Endothelial cell (in vitro differentiated cells): ENCODE results near the gene BAG1. TPM values are rescaled to one million over a fixed set of nuclear protein-coding genes. Genes with fewer than 3 reads are reported as not detected.

Experiments used
- DNase-seq: peaks from one replicate; pipeline ENCODE4 v3.0.0; 2021; ENCODE audit warnings: low spot score
- H3K27ac Mint-ChIP-seq: one replicate; pipeline ENCODE4 v1.8.0; 2021; ENCODE audit warnings: mixed read lengths, inconsistent platforms; ENCODE audit not compliant: unreplicated experiment
- H3K27me3 Mint-ChIP-seq: one replicate; pipeline ENCODE4 v1.8.0; 2021; ENCODE audit warnings: mild to moderate bottlenecking, moderate library complexity, mixed read lengths, inconsistent platforms; ENCODE audit not compliant: unreplicated experiment
- H3K36me3 Mint-ChIP-seq: one replicate; pipeline ENCODE4 v1.8.0; 2021; ENCODE audit warnings: mild to moderate bottlenecking, low read depth, mixed read lengths, inconsistent platforms; ENCODE audit not compliant: unreplicated experiment
- H3K4me1 Mint-ChIP-seq: one replicate; pipeline ENCODE4 v1.8.0; 2021; ENCODE audit warnings: mild to moderate bottlenecking, mixed read lengths, inconsistent platforms; ENCODE audit not compliant: unreplicated experiment
- H3K4me3 Mint-ChIP-seq: one replicate; pipeline ENCODE4 v1.8.0; 2021; ENCODE audit warnings: mild to moderate bottlenecking, mixed read lengths, inconsistent platforms; ENCODE audit not compliant: unreplicated experiment
- H3K9me3 Mint-ChIP-seq: one replicate; pipeline ENCODE4 v1.8.0; 2021; ENCODE audit warnings: mixed read lengths, inconsistent platforms; ENCODE audit not compliant: unreplicated experiment
- total RNA-seq: library from RNA; stranded (reverse); fragmentation: NEBNext Ultra II Directional; extraction: Animal tissue kit (Norgen Biotek cat#: 25700); gene quantifications from one replicate; pipeline ENCODE4 v1.2.1, GENCODE V29; 2021; ENCODE audit not compliant: unreplicated experiment
- TF ChIP-seq, protein P1 (sequence below): fragments of 200-600 bp; sonication (generic); IDR thresholded peaks from one replicate; pipeline ENCODE4 v1.5.0; 2021; ENCODE audit warnings: antibody characterized with exemption; ENCODE audit not compliant: unreplicated experiment

The BAG1 gene
- total RNA-seq, 1 donor from 2014 or later, result 61.5 TPM

DNA sequence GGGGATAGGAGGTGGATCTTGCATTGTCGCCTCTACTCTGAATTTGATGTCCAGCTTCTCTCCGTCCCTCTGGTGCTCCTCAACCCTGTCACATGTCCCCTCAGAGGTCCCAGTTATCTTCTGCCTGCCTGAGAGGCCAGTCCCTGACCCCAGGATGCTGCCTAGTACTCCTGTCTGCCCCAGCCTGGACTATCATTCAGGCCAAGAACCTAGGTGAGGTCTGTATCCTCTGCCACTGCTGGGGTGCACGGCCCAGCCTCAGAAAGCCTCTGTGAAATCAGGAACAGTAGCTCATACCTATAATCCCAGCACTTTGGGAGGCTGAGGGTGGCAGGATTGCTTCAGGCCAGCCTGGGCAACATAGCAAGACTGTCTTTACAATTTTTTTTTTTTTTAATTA lies 15.9 kb downstream of the BAG1 start:
- H3K27me3 Mint-ChIP-seq, result peaks cover 5% of the 10 kb centered on the region
- H3K4me3 Mint-ChIP-seq, result no peak overlapping the region
- H3K9me3 Mint-ChIP-seq, result no peaks in the 10 kb centered on the region
- H3K4me1 Mint-ChIP-seq, result peaks cover 10% of the 10 kb centered on the region
- no peak for DNase-seq
- no peak overlapping the region for H3K27ac Mint-ChIP-seq
- TF ChIP-seq, protein P1, sequence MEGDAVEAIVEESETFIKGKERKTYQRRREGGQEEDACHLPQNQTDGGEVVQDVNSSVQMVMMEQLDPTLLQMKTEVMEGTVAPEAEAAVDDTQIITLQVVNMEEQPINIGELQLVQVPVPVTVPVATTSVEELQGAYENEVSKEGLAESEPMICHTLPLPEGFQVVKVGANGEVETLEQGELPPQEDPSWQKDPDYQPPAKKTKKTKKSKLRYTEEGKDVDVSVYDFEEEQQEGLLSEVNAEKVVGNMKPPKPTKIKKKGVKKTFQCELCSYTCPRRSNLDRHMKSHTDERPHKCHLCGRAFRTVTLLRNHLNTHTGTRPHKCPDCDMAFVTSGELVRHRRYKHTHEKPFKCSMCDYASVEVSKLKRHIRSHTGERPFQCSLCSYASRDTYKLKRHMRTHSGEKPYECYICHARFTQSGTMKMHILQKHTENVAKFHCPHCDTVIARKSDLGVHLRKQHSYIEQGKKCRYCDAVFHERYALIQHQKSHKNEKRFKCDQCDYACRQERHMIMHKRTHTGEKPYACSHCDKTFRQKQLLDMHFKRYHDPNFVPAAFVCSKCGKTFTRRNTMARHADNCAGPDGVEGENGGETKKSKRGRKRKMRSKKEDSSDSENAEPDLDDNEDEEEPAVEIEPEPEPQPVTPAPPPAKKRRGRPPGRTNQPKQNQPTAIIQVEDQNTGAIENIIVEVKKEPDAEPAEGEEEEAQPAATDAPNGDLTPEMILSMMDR, result no peak
- peaks cover 27% of the 10 kb centered on the region for H3K36me3 Mint-ChIP-seq

DNA sequence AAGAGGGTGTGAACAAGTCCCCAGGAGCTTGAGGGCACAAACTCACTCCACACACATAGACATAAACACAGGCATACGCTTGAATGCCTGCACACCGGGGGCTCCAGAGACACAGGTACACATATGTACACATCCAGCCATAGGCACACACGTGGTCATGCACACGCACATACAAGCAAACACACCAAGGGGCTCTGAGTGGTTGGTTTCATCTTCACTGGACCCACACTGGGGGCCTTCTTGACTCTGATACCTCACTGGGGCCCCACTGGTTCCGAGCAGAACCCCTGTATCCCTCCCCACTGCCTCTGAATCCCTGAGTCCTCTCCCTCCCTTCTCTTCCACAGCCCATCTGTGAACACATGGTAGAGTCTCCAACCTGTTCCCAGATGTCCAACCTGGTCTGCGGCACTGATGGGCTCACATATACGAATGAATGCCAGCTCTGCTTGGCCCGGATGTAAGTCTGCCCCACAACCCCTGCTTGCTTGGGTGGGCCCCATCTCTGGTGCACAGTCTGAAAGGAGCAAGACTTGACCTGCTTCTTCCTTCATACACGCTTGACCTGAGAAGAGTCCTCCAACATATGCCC lies 18.1 kb downstream of the BAG1 start:
- TF ChIP-seq, protein P1, result no peak
- Mint-ChIP-seq H3K9me3 (no peaks in the 10 kb centered on the region), H3K4me1 (peaks cover 10% of the 10 kb centered on the region), H3K4me3 (no peak overlapping the region), H3K27me3 (peaks cover 5% of the 10 kb centered on the region), H3K36me3 (peaks cover 16% of the 10 kb centered on the region), H3K27ac (no peak overlapping the region)
- no peak for DNase-seq

DNA sequence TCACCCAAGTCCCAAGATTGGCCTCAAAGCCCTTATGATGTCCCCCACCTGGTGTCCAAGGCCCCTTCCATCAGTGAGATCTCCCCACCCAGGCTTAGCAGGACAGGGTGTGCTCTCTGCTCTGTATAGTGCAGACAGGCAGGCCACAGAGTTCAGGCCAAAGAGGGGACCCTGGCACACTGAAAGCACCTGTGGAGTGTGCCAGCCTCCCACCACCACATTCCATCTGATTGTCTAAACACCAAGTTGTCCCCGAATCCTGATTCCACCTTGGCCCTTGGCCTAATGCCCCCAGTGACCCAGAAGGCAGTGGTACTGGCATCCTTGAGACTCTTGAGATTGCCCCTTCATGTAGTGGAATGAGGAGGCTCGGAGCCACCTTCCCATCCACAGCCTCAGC lies 19.2 kb downstream of the BAG1 start:
- no peaks in the 10 kb centered on the region for H3K9me3 Mint-ChIP-seq
- H3K4me1 Mint-ChIP-seq, result peaks cover 10% of the 10 kb centered on the region
- H3K4me3 Mint-ChIP-seq, result no peak overlapping the region
- peaks cover 23% of the 10 kb centered on the region for H3K36me3 Mint-ChIP-seq
- DNase-seq, result no peak
- peaks cover 6% of the 10 kb centered on the region for H3K27me3 Mint-ChIP-seq
- TF ChIP-seq, protein P1, result no peak
- no peak overlapping the region for H3K27ac Mint-ChIP-seq

DNA sequence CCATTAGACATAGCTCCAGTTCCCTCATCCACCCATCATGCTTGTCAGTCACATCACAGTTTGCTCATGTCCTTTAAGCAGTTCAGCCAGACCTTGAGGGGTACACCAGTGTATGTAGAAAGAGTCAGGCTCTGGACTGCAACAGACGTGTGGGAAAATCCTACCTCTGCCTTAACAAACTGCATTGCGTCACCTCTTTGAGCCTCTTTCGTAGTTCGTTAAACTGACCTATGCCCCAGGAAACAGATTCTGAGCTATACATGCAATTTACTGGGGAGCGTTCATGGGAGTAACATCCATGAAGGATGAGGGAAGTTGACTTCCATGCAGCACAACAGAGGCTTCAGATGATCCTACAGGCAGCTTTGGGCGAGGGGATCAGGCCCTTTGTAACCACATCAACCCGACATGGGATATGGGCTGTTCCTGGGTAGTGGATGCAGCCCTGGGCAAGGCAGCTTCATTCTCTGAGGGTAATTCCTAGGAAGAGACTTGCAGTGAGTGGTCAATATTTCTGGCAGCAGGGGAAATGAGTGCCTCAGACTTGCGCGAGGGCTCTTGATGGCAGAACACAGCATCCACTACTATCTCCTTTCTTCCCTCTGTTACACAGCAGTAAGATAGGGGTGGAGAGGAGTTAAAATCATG lies 20.2 kb downstream of the BAG1 start:
- Mint-ChIP-seq H3K9me3 (no peaks in the 10 kb centered on the region), H3K27me3 (peaks cover 7% of the 10 kb centered on the region), H3K36me3 (peaks cover 19% of the 10 kb centered on the region), H3K27ac (no peak overlapping the region), H3K4me1 (peaks cover 1% of the 10 kb centered on the region), H3K4me3 (no peak overlapping the region)
- TF ChIP-seq, protein P1, result no peak
- DNase-seq, result no peak

DNA sequence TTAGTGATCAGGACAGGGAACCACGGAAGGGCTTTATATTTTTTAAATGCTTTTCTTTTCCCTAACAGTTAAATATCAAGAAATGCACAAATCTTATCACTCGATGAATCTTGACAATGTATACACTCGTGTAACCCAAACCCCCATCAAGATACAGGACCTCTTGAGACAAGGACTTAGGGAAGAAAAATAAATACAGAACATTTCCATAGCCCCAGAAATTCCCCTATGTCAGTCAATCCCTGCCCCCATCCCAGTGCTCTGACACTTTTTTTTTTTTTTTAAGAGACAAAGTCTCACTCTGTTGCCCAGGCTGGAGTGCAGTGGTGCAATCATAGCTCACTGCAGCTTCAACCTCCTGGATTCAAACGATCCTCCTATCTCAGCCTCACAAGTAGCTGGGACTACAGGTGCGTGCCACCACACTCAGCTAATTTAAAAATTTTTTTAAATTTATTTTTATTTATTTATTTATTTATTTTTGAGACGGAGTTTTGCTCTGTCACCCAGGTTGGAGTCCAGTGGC lies 21.8 kb downstream of the BAG1 start:
- peaks cover 16% of the 10 kb centered on the region for H3K36me3 Mint-ChIP-seq
- H3K9me3 Mint-ChIP-seq, result no peaks in the 10 kb centered on the region
- peaks cover 4% of the 10 kb centered on the region for H3K27me3 Mint-ChIP-seq
- no peak for DNase-seq
- no peak overlapping the region for H3K4me3 Mint-ChIP-seq
- H3K4me1 Mint-ChIP-seq, result no peaks in the 10 kb centered on the region
- no peak overlapping the region for H3K27ac Mint-ChIP-seq
- TF ChIP-seq, protein P1, result no peak
